Liver (tissue), 3 donors: ENCODE data around the gene IKZF3.

Experiments used
- FOXA1 ChIP-seq: IDR thresholded peaks from 2 replicates; pipeline ENCODE4 v1.6.1; 2016; ENCODE audit warnings: antibody characterized with exemption
- HNF4G ChIP-seq: IDR thresholded peaks from 2 replicates; pipeline ENCODE4 v1.6.1; 2016; ENCODE audit warnings: antibody characterized with exemption
- RAD21 ChIP-seq, 2 donors: IDR thresholded peaks; 2 replicates each; pipeline ENCODE4 v1.6.1; 2016; ENCODE audit warnings: antibody characterized with exemption in 2 of 2, mild to moderate bottlenecking in 2 of 2
- TF ChIP-seq, protein P1 (sequence below): fragments of 150-350 bp; IDR thresholded peaks from 2 replicates; pipeline ENCODE4 v1.5.1; 2017; ENCODE audit warnings: improper control_type of control experiment, low read depth, low read length; ENCODE audit not compliant: missing input control
- donor health status: healthy.
- donor health status: healthy.

DNA sequence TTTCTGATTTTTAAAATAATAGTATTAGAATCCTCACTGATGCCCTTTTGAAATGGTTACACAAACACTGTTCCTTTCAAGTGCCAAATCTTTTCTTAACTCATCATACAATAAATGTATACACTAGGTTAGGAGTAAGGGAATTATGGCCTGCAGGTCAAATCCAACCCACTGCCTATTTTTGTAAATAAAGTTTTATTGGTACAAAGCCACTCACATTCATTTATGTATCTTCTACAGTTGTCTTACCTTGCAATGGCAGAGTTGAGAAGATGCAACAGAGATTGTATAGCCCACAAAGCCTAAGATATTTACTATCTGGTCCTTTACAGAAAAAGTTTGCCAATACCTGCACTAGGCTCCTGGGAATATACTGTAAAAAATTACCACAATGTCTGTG is 47.8 kb downstream of the IKZF3 start:
- TF ChIP-seq, protein P1, sequence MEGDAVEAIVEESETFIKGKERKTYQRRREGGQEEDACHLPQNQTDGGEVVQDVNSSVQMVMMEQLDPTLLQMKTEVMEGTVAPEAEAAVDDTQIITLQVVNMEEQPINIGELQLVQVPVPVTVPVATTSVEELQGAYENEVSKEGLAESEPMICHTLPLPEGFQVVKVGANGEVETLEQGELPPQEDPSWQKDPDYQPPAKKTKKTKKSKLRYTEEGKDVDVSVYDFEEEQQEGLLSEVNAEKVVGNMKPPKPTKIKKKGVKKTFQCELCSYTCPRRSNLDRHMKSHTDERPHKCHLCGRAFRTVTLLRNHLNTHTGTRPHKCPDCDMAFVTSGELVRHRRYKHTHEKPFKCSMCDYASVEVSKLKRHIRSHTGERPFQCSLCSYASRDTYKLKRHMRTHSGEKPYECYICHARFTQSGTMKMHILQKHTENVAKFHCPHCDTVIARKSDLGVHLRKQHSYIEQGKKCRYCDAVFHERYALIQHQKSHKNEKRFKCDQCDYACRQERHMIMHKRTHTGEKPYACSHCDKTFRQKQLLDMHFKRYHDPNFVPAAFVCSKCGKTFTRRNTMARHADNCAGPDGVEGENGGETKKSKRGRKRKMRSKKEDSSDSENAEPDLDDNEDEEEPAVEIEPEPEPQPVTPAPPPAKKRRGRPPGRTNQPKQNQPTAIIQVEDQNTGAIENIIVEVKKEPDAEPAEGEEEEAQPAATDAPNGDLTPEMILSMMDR = no peak
- TF ChIP-seq FOXA1 = no peak
- no peak for TF ChIP-seq RAD21 (IDR thresholded peaks at IDR 0.05)
- no peak for TF ChIP-seq HNF4G
